ENCODE data around the gene POLL.

DNA sequence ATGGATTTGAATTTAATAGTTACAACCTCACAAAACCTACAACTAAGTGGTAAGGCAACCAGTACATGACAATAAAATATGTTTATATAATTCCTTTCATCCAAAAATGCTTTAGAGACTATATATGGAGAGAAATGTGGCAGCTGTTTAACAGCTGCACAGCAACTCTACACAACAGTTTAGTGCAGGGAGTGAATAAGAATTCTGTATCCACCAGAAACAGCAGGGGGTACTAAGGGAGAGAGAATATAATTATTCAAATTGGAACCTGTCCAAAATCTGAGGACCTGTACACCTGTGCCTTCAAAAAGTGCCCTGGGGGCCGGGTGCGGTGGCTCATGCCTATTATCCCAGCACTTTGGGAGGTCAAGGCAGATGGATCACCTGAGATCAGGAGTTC, 49.6 kb downstream of the POLL start:
- TF ChIP-seq CTCF (conservative IDR thresholded peaks at IDR 0.05) (no peak), EZH2 (IDR thresholded peaks at IDR 0.05; ENCODE audit: low read depth) (no peak)

All from PC-9 (cell line).